Measurements from ENCODE around the gene GAPDHS.

- no peak for TF ChIP-seq CTCF (IDR thresholded peaks at IDR 0.05)
- TF ChIP-seq POLR2AphosphoS5 (IDR thresholded peaks at IDR 0.05; ENCODE audit: low read depth, low read length): no peak
- TF ChIP-seq REST (IDR thresholded peaks at IDR 0.05; ENCODE audit: insufficient read depth in 1 of 2, low read depth in 2 of 2, low read length in 1 of 2): no peak
Observed at GRCh38 chr19:35539314-35539713, 6.1 kb downstream of the GAPDHS start.

Data from Panc1 (cell line).